Measurements from ENCODE around the gene SYT12.
"Not testable (repeated sequence)": the region's sequence is repeated elsewhere in the genome, so short reads cannot be mapped to it uniquely, and the experiment has no call there.

Gene SYT12

GRCh38 chr11:66996609-66997273 is 26.2 kb upstream of the SYT12 start:
- no peak for DNase-seq

DNA sequence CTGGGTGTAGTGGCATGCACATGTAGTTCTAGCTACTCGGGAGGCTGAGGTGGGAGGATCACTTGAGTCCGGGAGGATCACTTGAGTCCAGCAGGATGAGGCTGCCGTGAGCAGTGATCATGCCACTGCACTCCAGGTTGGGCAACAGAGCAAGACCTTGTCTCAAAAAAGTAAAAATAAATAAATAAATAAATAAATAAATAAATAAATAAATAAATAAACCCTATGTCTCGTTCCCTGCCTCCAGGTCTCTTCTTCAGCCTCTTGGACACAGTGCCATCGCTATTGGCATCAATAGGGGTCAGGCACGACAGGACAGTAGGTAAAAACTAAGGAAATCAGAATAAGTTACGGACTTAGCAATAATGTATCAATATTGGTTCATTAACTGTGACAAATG is 23.4 kb upstream of the SYT12 start:
- no peak for DNase-seq

DNA sequence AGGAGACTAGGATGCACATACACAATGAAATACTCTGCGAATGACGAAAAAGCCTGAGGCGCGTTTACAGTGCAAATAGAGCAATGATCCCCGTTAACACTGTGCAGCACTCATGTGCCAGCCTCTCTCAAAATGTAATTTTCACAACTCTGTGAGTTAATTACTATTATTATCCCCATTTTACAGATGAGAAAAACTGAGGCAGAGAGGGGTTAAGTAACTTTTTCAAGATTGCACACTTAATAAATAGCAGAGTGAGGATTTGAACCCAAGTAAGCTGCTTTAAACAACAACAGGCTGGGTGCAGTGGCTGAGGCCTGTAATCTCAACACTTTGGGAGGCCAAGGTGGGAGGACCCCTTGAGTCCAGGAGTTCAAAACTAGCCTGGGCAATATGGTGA is 21.6 kb upstream of the SYT12 start:
- no peak for DNase-seq

DNA sequence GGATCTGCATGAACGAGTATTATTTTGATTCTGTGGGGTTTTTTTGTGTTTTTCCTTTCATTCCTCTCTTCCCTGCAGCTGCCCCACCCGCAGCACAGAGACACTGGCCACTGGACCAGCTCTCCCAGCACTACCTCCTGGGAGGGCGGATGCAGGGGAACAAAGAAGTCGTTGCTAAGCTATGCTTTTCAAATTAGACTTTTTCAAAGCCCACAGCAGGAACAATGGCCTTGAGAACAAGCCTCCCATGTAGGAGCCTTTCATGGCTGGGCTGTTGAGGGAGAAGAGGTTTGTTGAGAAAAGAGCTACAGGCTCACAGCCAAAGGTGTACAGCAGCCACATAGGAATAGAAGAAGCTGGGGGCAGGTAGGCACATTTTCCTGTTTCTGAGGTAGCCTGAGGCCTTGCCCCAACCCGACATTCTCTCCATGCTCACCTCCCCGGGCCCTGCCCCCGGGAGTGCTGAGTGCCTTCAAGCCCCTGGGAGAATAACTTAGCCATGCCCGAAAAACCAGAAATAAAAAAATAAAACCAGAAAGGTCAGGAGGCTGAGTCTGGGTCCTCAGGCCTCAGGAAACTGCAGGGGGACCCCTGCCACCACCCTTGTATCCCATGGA is 20.5 kb upstream of the SYT12 start:
- no peak for DNase-seq

DNA sequence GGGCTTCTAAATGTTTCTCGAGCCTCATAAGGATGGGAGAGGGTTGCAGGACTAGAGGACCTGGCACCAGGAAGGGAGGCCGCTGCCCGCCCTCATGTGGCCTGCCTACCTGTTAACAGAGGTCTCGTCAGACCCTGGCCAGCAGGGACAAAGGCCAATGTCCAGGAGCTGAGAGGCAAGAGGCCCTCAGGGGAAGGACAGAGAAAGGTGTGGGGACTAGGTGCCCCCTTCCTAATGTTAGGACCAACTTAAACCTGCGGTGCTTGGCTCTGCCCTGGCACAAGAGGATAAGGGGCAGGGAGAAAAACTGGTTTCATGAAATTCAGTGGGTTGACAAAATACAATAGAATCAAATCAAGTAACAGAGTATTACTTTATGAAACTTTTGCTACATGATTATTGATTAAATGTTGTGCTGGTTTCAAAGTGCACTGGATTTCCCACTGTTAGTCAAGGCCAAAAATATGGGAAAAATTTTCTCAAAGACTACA is 20.0 kb upstream of the SYT12 start:
- DNase-seq: no peak

DNA sequence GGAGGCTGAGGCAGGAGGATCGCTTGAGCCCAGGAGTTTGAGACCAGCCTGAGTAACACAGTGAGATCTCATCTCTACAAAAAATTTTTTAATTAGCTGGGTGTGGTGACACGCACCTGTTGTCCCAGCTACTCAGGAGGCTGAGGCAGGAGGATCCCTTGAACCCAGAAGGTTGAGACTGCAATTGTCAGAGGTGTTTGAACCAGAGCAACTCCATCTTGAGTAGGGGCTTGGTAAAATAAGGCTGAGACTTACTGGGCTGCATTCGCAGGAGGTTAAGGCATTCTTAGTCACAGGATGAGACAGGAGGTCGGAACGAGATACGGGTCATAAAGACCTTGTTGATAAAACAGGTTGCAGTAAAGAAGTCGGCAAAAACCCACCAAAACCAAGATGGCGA is 17.7 kb upstream of the SYT12 start:
- DNase-seq: not testable (repeated sequence)

DNA sequence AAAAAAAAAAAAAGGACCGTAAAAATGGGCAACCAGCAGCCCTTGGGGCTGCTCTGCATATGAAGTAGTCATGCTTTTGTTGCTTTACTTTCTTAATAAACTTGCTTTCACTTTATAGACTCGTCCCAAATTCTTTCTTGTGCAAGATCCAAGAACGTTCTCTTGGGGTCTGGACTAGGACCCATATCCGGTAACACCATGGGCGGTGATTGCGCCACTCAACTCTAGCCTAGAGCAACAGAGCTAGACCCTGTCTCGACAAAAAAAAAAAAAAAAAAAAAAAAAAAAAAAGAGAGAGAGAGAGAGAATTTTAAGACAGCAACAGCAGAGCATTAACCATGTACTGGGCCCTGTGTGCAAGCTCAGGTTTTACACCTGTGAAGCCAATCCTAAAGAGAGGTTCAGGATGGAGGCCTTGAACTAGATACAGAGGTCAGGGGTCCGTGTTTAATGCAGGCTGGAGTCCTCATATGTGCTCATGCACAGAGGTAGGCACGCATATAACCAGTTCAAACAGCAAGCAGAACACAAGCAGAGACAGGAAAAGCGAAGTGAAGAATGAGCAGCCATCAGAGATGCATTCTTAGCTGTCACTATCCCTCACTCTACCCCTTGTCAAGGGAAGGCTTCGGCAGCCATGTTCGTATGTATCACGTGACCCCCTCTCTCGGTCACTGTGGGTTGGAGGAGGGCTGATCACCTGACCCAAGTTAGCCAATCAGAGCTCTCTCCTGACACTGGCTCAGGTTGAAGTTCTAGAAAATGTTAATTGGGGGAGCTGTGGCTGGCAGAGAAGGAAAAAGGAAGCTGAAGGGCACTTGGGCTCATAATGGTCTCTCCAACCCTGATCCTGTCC is 16.7 kb upstream of the SYT12 start:
- DNase-seq: no peak

GRCh38 chr11:67007126-67007525 is 15.8 kb upstream of the SYT12 start:
- no peak for DNase-seq

- no peak for DNase-seq
These were observed 12.5 kb upstream of the SYT12 start for GRCh38 chr11:67010296-67010905.

- DNase-seq: no peak
These were observed 9.4 kb upstream of the SYT12 start for GRCh38 chr11:67013511-67014045.

DNA sequence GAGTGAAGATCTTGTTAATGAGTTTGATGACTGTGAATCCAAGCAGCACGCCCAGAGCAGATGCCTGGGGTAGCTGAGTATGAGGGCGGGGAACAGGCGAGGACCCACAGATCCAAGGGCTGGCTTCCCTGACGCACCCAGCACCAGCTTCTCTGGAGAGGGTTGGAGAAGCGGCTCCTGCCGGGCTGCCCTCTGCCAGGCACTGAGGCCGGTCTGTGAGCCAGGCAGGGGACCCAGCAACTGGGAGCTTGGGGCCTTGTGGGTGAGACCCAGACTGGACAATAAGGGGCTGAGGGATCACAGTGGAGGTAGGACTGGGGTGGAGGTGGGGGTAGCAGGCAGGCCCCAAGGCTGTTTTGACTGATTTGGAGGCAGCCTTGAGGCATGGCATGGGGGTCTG is 8.6 kb upstream of the SYT12 start:
- DNase-seq: no peak

- DNase-seq: no peak
These were observed 7.9 kb upstream of the SYT12 start for GRCh38 chr11:67015048-67015447.

- DNase-seq: no peak
These were observed 6.4 kb upstream of the SYT12 start for GRCh38 chr11:67016550-67016949.

- DNase-seq: no peak
These were observed 2.0 kb upstream of the SYT12 start for GRCh38 chr11:67020949-67021348.

DNA sequence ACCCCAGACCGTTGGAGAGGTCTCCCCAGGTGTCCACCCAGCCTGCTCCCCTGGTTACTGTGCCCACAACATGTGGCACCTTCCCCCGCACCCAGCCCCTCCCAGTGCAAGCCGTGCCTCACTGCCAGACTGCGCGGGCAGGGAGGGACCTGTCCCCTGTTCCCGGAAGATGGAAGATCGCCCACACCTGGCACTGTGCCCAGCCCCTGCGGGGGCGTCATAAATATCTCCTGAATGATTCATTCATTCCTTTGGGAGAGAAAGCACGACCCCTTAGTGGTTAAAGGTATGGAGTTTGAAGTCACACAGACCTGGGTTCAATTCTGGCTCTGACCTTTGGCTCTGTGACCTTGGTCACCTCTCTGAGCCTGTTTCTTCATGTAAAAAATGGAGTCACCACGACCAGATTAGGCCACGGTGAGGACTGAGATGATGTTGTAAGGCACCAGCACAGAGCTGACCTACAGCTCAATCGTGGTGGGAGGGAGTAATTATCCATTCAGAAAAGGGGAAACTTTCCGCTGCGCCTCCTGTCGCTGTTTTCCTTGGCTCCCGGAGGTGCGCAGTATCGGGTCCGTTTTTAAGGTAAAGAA is 497 bp upstream of the SYT12 start:
- no peak for DNase-seq

DNA sequence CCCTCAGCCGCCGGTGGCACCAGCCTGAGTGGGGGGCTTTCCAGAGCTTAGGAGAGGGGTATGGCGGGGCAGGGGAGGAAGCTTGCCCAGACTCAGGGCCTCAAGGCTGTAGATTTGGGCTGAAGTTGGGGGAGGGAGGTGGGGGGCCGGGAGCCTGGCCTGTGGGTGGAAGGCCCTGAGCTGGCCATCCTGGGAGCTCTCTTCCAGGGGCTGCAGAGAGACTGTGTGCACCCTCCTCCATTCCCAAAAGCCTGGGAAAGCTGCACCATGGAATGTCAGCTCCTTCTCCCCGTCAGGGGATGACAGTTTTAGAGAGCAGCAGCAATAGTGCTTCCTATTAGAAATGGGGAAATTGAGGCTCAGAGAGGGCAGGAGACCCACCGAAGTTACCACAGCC is 1.0 kb downstream of the SYT12 start:
- DNase-seq: no peak

DNA sequence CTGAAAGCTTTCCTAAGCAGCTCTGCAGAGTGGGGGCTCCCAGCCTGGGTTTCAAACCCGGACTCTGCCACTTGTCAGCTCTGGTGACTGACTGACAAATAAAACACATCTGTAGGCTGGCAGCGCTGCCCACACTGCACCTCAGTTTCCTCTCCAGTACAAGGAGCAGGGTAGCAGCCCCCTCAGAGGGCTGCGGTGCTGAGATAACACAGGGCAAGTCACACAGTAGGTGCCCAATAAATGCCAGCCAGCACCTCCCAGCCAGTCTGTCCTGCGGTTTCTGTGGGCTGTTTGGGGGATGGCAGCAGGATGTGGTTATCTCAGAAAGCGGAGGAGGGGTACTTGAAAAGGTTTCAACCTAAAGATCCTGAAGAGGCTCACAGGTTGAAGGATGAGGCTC is 1.5 kb downstream of the SYT12 start:
- DNase-seq: no peak

DNA sequence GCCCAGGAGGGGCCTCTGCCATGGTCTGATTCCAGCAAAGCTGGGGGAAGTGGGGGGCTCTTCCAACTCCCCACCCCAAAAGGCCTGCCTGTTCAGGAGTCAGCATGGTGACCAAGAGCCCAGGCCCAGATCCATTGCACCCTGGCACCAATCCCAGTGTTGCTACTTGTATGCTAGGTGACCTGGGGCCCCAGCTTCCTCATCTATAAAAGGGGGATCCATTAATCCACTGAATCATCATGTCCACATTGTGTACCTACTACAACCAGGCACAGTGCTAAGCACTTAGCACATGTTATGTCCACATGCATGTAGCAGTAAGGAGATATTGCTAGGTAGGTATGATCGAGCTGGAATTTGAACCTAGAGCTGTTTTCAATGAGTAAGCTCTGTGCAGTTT is 2.0 kb downstream of the SYT12 start:
- no peak for DNase-seq

DNA sequence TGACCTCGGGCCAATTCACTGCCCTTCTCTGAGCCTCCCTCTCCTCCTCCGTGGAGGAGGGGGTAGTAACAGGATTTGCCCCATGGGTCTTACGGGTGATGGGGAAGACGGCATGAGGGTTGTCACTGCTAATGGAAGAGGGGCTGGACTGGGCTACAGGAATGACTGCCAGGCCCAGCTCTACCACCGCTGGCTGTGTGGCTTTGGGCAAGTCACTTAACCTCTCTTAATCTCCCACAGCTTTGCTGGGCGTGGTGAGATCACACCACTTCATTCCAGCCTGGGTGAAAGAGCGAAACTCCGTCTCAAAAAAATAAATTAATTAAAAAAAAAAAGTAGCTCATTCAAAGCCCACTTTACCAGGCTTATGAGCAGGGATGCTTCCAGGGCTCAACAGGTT is 2.8 kb downstream of the SYT12 start:
- DNase-seq: no peak

GRCh38 chr11:67026941-67027340 is 4.0 kb downstream of the SYT12 start:
- DNase-seq: no peak

DNA sequence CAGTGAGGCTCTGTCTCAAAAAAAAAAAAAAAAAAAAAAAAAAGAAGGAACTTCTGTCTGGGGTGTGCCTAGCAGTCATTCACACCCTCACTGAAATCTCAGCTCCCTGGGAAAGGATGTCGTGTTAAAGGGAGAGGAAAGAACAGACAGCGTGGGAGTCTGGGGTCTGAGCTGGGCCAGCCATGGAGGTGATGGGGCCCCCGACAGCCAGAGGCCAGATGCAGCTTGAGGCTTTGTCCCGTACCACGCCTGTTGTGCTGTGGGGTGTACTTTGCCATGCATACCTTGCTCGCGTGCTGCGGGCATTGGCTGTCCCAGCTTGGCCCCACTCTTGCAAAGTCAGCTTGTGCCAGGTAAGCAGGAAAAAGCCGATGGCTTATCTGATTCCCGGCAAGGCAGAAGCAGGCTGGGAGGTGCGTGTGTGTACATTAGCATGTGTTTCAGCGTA is 4.6 kb downstream of the SYT12 start:
- DNase-seq: no peak

GRCh38 chr11:67027943-67028542 is 5.1 kb downstream of the SYT12 start:
- no peak for DNase-seq

All from NCI-H774 (cell line).